HG03469 (cell line): ENCODE data around the gene OSBPL5.
"Not testable (repeated sequence)": the region's sequence is repeated elsewhere in the genome, so short reads cannot be mapped to it uniquely, and the experiment has no call there.

Source experiments
- ATAC-seq: cut with Tn5 transposase; IDR thresholded peaks from one replicate; pipeline ENCODE4 v1.9.1; 2021; ENCODE audit warnings: mild to moderate bottlenecking, moderate library complexity, moderate number of reproducible peaks; ENCODE audit not compliant: unreplicated experiment

Gene OSBPL5

DNA sequence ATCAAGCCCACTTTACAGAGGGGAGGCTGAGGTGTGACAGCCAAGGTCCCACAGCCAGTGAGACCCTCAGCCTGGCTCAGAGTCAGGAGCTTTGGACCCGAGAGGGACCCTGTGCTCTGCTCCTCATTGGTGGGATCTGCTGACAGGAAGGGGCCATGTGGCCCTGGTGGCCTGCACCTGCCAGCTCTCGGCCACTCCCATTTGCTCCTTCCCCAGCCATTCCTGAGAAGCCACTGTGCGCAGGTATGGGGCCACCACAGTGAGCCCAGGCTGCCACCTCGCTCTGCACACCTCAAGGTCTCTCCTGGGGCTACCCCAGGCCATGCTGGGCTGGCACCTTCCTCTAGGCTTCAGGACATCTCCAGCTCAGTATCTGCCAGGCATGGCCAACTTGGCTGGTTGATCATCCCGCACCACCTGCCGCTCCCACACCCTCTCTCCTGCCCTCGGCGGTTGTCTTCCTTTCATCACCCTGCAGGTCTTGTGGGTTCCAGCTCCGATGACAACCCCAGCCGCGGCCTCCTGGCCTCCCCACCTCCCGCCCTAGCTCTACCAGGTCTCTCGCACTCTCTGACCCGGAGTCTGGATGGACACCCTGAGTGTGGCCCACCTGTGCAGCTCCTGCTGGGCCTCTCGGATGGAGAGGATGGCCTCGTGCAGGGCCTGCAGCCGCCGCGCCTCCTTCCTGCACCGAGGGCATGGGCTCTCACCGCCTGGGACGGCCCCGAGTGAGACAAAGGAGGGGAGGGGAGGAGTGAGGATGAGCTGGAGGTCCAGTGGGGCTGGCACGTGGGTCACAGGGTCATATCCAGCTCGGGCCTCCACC is 75.7 kb downstream of the OSBPL5 start:
- no peak for ATAC-seq

- ATAC-seq, result no peak
Observed at GRCh38 chr11:3088806-3089205, 76.3 kb downstream of the OSBPL5 start.

- ATAC-seq, result no peak
Observed at GRCh38 chr11:3087821-3088800, 77.0 kb downstream of the OSBPL5 start.

- ATAC-seq, result no peak
Observed at GRCh38 chr11:3087373-3087772, 77.7 kb downstream of the OSBPL5 start.

GRCh38 chr11:3086671-3087150 is 78.4 kb downstream of the OSBPL5 start:
- ATAC-seq, result no peak

- ATAC-seq, result no peak
Observed at GRCh38 chr11:3086114-3086513, 79.0 kb downstream of the OSBPL5 start.

- ATAC-seq, result no peak
Observed at GRCh38 chr11:3085052-3085451, 80.1 kb downstream of the OSBPL5 start.

DNA sequence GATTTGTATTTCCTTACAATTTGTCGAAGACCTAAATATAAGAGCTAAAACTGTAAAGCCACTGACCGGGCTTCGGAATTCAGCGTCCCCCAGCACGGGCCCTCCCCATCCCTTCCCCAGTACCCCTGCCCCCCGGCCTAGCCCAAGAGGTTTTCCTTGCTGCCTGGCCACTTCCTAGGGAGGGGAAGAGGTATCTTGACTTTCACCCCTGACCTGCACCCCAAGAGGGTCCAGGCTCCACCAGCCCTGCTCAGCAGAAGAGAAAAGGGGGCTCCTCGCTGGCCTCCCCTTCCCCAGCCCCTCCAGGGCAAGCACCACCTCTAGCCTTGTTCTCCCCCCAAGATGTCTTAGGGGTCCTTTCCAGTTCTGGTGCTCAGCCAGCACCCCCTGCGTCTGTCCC is 81.8 kb downstream of the OSBPL5 start:
- ATAC-seq, result no peak

GRCh38 chr11:3081386-3081751 is 83.7 kb downstream of the OSBPL5 start:
- no peak for ATAC-seq

DNA sequence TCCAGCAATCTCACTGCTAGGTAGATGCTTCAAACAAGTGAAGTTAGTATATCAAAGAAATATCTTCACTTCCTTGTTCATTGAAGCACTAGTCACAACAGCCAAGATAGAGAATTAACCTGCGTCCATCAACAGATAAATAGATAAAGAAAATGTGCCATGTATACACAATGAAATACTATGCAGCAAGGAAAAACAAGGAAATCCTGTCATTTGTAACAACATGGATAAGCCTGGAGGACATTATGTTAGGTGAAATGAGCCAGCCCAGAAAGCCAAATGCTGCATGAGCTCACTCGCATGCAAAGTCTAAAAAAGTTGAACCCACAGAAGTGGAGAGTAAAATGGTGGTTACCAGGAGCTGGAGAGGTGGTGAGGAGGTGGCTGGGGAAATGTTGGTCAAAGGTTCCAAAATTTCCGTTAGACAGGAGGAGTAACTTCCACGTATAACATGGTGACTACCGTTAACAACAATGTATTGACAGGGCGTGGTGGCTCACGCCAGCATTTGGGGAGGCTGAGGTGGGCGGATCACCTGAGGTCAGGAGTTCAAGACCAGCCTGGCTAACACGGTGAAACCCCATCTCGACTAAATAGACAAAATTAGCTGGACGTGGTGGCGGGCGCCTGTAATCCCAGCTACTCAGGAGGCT is 84.3 kb downstream of the OSBPL5 start:
- no peak for ATAC-seq

- ATAC-seq, result no peak
Observed at GRCh38 chr11:3080104-3080503, 85.0 kb downstream of the OSBPL5 start.

- no peak for ATAC-seq
Observed at GRCh38 chr11:3077846-3078440, 87.2 kb downstream of the OSBPL5 start.

- ATAC-seq, result no peak
Observed at GRCh38 chr11:3077189-3077836, 87.8 kb downstream of the OSBPL5 start.

DNA sequence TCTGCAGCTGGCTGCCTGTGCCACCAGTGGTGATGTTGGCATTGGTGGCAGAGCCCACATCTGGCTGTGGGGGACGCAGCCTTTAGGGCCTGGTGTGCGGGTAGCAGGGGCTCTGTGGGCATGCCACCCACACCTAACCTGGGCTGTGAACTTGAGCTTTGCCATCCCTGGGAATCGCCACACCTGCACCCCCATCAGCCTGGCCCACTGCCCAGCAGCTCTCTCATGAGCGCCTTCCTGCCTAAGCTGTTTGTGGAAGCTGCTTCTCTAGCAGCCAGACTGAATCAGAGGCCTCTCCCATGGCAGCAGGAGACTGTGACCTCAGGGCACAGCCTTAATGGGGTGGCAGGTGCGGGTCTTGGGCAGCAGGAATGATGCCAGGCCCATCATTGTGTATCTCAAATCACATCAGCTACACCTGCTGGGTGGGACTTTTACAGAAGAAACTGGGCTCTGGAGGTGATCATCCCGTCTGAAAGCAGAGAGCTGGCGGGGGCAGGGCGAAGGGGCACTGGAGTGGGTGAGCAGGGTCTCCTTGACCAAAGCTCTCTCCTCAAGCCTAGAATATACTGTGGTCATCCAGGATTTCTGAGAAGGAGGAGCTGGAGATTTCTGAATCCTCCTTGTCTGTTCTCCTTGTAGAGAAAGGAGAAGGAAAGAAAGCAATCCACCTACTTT is 90.1 kb downstream of the OSBPL5 start:
- no peak for ATAC-seq

GRCh38 chr11:3073029-3073435 is 92.1 kb downstream of the OSBPL5 start:
- ATAC-seq, result no peak

GRCh38 chr11:3069425-3069824 is 95.7 kb downstream of the OSBPL5 start:
- ATAC-seq, result no peak

GRCh38 chr11:3066308-3066707 is 98.8 kb downstream of the OSBPL5 start:
- not testable (repeated sequence) for ATAC-seq

DNA sequence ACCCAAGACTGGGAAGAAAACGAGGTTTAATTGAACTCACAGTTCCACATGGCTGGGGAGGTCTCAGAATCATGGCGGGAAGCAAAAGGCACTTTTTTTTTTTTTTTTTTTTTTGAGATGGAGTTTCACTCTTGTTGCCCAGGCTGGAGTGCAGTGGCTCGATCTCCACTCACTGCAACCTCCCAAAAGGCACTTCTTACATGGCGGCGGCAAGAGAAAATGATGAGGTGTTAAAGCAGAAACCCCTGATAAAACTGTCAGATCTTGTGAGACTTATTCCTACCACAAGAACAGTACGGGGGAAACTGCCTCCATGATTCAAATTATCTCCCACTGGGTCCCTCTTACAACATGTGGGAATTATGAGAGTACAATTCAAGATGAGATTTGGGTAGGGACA is 100.4 kb downstream of the OSBPL5 start:
- ATAC-seq, result not testable (repeated sequence)

GRCh38 chr11:3063876-3064275 is 101.2 kb downstream of the OSBPL5 start:
- ATAC-seq, result not testable (repeated sequence)

DNA sequence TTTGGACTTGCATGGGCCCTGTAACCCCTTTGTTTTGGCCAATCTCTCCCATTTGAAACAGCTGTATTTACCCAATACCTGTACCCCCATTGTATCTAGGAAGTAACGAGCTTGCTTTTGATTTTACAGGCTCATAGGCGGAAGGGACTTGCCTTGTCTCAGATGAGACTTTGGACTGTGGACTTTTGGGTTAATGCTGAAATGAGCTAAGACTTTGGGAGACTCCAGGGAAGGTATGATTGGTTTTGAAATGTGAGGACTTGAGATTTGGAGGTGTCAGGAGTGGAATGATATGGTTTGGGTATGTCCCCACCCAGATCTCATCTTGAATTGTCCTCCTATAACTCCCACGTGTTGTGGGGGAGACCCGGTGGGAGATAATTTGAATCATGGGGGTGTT is 101.7 kb downstream of the OSBPL5 start:
- not testable (repeated sequence) for ATAC-seq
